Transverse colon (tissue), 4 donors: ENCODE measurements around the gene FBF1. TPM values are rescaled to one million over a fixed set of nuclear protein-coding genes. Genes with fewer than 3 reads are reported as not detected.

Experiments used
- DNase-seq: peaks from one replicate; pipeline ENCODE4 v3.0.0-alpha.2; 2019
- H3K27ac ChIP-seq, 4 donors: fragments of 200-600 bp; sonication (generic); 2 replicates each; pipeline ENCODE4 v1.5.1; 2016 to 2018; ENCODE audit warnings: inconsistent platforms in 4 of 4
- H3K27me3 ChIP-seq: fragments of 200-600 bp; sonication (generic); 2 replicates; pipeline ENCODE4 v1.5.1; 2017; ENCODE audit warnings: inconsistent platforms
- H3K36me3 ChIP-seq, 4 donors: fragments of 200-600 bp; sonication (generic); 2 replicates each; pipeline ENCODE4 v1.5.1; 2017 to 2019; ENCODE audit warnings: inconsistent platforms in 4 of 4
- H3K4me1 ChIP-seq, 4 donors: fragments of 200-600 bp; sonication (generic); 2 replicates each; pipeline ENCODE4 v1.5.1; 2017 to 2020; ENCODE audit warnings: inconsistent platforms in 4 of 4
- H3K4me3 ChIP-seq, 4 donors: fragments of 200-600 bp; sonication (generic); 1 replicate in 1 of 4; 2 replicates in 3 of 4; pipeline versions ENCODE4 v1.5.1 to v1.6.1; 2017 to 2019; ENCODE audit warnings: inconsistent platforms in 4 of 4
- H3K9me3 ChIP-seq, 2 donors: fragments of 200-600 bp; sonication (generic); 2 replicates each; pipeline ENCODE4 v1.5.1; 2017 to 2019; ENCODE audit warnings: inconsistent platforms in 2 of 2
- EP300 ChIP-seq: sonication (generic); formaldehyde crosslinking; IDR thresholded peaks from one replicate; pipeline ENCODE4 v1.6.1; 2017; ENCODE audit warnings: antibody characterized with exemption, low read depth
- POLR2A ChIP-seq: fragments of 450-650 bp; IDR thresholded peaks from one replicate; pipeline ENCODE4 v1.6.1; 2016; ENCODE audit warnings: antibody characterized with exemption, mild to moderate bottlenecking, moderate library complexity
- POLR2AphosphoS5 ChIP-seq, 3 donors: sonication (generic); formaldehyde crosslinking; IDR thresholded peaks; one replicate each; pipeline ENCODE4 v1.6.1; 2016; ENCODE audit warnings: antibody characterized with exemption in 3 of 3
- WGBS, 2 donors: methylation state at CpG; one replicate each; pipeline ENCODE4 v1.1.5; 2018; ENCODE audit warnings: low coverage in 1 of 2; 5-methylcytosine and 5-hydroxymethylcytosine counted together
- in situ Hi-C, 4 donors: fragments of 200-750 bp; cut with MboI; loops; one replicate each; pipeline versions ENCODE4 v1.15.0 to v1.15.1; 2017; ENCODE audit warnings: low sequenced_read_pairs in 3 of 4, low pct_ligation_motif_present in 1 of 4, low pct_unique_long_range_greater_than_20kb in 1 of 4
- intact Hi-C: fragments of 100-400 bp; cut with DNase I; formaldehyde crosslinking; loops from one replicate; pipeline ENCODE4 v1.15.1; 2023; ENCODE audit warnings: low total_unique reads
- total RNA-seq, 4 donors: library from RNA; depleted of rRNA; stranded (reverse); fragments of >200 nt; gene quantifications; one replicate each; pipeline ENCODE4 v1.1.0, GENCODE V29; 2016
- TF ChIP-seq, protein P1 (sequence below), 5 experiments: fragments of 200-600 bp in 3 of 5; fragments of 450-650 bp in 2 of 5; sonication (generic) in 3 of 5; IDR thresholded peaks; 1 replicate in 2 of 5; 2 replicates in 3 of 5; pipeline ENCODE4 v1.5.1; 2016 to 2017; ENCODE audit warnings: antibody characterized with exemption in 5 of 5, inconsistent platforms in 3 of 5, mild to moderate bottlenecking in 2 of 5, moderate library complexity in 1 of 5

Gene FBF1
- total RNA-seq, 4 donors from 2014 or later = 2.9 to 29.9 (median 7.9) TPM

DNA sequence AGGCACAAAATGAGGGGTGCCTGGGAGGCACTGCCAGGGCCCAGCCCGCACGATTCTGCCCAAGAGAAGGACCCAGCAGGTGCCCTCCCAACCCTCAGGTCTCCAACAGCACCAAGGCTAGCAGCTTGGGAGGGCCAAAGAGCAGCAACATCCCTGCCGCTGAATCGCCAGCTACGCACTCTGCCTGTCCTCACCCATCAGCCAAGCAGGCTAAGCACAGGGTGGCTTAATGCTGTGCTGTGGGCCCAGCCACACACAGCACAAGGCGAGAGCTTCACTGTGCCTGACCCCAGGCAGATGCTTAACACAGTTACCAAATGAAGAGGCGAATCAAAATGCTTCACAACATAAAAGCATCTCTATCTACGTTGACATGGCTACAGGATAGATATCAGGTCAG, 25.6 kb downstream of the FBF1 start:
- no peaks in the 10 kb centered on the region for H3K27me3 ChIP-seq
- no peak for DNase-seq
- TF ChIP-seq POLR2A (no peak), POLR2AphosphoS5 (IDR thresholded peaks at IDR 0.05) (no peak), EP300 (no peak)
- TF ChIP-seq, protein P1, sequence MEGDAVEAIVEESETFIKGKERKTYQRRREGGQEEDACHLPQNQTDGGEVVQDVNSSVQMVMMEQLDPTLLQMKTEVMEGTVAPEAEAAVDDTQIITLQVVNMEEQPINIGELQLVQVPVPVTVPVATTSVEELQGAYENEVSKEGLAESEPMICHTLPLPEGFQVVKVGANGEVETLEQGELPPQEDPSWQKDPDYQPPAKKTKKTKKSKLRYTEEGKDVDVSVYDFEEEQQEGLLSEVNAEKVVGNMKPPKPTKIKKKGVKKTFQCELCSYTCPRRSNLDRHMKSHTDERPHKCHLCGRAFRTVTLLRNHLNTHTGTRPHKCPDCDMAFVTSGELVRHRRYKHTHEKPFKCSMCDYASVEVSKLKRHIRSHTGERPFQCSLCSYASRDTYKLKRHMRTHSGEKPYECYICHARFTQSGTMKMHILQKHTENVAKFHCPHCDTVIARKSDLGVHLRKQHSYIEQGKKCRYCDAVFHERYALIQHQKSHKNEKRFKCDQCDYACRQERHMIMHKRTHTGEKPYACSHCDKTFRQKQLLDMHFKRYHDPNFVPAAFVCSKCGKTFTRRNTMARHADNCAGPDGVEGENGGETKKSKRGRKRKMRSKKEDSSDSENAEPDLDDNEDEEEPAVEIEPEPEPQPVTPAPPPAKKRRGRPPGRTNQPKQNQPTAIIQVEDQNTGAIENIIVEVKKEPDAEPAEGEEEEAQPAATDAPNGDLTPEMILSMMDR (IDR thresholded peaks at IDR 0.05) = no peak
- H3K9me3 ChIP-seq = no peaks in the 10 kb centered on the region
- 94% methylated on average over 7 of the region's 8 CpGs; no CpG with 5 or more reads in 1 of the 2 donors for WGBS, 2 donors
- intact Hi-C loops = no loop called here
- in situ Hi-C loops = loop anchor here in 2 of 4 donors (10.0 to 25.0 kb wide), 3 partner anchors 70 to 272 kb away; partner anchors contain the start of gene CDK3 (in 1 of the 2)
- no peak overlapping the region for H3K27ac ChIP-seq
- H3K4me3 ChIP-seq = no peak overlapping the region
- no peaks in the 10 kb centered on the region for H3K4me1 ChIP-seq
- no peaks in the 10 kb centered on the region for H3K36me3 ChIP-seq

DNA sequence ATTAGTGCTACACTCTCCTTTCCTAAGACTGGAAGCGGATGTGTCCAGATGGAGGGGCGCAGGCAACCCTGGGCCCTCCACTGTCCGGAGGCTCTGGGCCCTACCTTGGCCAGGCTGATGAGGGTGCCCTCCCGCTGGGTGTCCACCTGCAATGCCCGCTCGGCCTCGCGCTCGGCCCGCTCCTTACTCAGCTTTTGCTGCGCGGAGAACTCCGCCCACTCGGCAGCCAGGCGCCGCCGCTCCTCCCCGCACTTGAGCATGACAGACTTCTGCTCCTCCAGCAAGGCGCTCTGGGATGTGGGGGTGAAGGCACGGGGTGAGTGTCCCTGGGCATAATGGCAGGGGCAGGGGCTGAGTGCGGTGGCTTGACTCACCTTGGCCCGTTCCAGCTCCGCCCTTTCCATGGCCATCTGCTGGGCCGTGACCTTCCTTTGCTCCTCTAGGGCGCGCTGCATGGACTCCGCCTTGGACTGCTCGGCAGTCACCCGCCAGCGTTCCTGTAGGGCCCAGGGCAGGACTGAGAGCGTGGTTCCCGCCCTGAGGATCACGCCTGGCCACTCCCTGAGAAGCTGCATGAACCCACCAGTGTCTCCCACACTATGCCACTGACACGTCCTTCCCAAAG, 26.1 kb downstream of the FBF1 start:
- intact Hi-C loops = no loop called here
- Histone ChIP-seq H3K27me3 (no peaks in the 10 kb centered on the region), H3K9me3 (no peaks in the 10 kb centered on the region), H3K36me3 (no peaks in the 10 kb centered on the region), H3K4me3 (no peak overlapping the region), H3K27ac (no peak overlapping the region), H3K4me1 (no peaks in the 10 kb centered on the region)
- TF ChIP-seq, protein P1 (IDR thresholded peaks at IDR 0.05) = no peak
- no peak for TF ChIP-seq POLR2A
- TF ChIP-seq EP300 = no peak
- TF ChIP-seq POLR2AphosphoS5 (IDR thresholded peaks at IDR 0.05) = no peak
- in situ Hi-C loops = loop anchor here in 2 of 4 donors (10.0 to 25.0 kb wide), 3 partner anchors 70 to 273 kb away; partner anchors contain the start of gene CDK3 (in 1 of the 2)
- no peak for DNase-seq
- 87 to 94% methylated on average over 3 to 30 of the region's 34 CpGs for WGBS, 2 donors

DNA sequence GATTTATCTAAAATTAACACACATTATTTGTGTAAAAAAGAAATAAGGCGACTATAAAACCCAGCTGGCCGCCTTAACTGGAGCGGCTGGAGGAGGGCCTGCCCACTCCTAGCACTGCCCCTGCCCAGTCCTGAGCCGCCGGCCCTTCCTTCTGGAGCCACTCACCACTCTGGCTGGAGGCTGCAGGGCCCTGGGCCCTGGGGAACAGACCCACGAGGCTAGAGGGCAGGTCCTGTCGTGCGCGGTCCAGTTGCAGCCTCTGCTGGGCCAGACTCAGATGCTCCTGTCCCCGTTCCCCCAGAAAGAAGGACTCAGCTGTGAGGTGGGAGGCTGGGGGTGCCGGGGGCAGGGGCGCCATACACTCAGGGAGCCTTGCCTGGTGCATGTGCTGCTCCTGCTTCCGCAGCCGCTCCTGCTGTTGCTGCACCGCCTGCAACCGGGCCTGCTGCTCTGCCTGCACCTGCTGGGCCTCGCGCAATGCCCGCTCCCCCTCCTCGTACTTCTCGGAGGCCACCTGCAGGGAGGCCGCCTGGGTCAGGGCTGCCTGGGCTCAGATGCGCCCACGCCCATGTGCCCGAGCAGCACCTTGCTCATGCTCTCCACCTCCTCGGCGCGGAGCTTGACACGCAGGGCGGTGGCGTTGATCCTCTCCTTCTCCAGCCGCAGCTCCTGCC, 27.2 kb downstream of the FBF1 start:
- H3K9me3 ChIP-seq = no peaks in the 10 kb centered on the region
- H3K36me3 ChIP-seq = no peaks in the 10 kb centered on the region
- TF ChIP-seq, protein P1 (IDR thresholded peaks at IDR 0.05) = no peak
- no peak overlapping the region for H3K4me3 ChIP-seq
- in situ Hi-C loops = loop anchor here in 2 of 4 donors (10.0 to 25.0 kb wide), 3 partner anchors 71 to 274 kb away; partner anchors contain the start of gene CDK3 (in 1 of the 2)
- 93% methylated on average over 5 to 24 of the region's 32 CpGs for WGBS, 2 donors
- no peak for DNase-seq
- H3K27me3 ChIP-seq = no peaks in the 10 kb centered on the region
- intact Hi-C loops = no loop called here
- no peaks in the 10 kb centered on the region for H3K4me1 ChIP-seq
- no peak overlapping the region for H3K27ac ChIP-seq

DNA sequence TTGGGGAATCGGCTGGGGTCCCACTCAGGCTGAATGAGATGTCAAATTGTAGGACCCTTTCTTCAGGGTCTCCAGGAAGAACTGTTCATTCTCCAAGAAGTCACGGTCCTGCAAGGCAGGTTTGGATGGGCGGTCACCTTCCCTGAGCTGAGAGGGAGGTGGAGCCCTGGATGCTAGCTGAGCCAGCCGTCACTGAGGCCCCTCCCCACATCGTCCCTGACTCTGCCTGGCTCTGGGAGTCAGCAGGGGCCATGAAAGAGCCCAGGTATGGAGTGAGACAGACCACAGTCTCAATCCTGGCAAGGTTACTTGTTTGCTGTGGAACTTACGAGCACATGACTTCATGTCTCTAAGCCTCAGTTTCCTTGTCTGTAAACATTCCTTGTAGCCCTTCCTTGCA, 30.1 kb downstream of the FBF1 start:
- no peak for TF ChIP-seq EP300
- TF ChIP-seq, protein P1 (IDR thresholded peaks at IDR 0.05) = no peak
- TF ChIP-seq POLR2AphosphoS5 (IDR thresholded peaks at IDR 0.05) = no peak
- no peak for TF ChIP-seq POLR2A
- intact Hi-C loops = no loop called here
- in situ Hi-C loops = loop anchor here in 2 of 4 donors (10.0 to 25.0 kb wide), 3 partner anchors 74 to 277 kb away; partner anchors contain the start of gene CDK3 (in 1 of the 2)
- DNase-seq = no peak
- Histone ChIP-seq H3K4me1 (peaks cover 0 to 1% (median under 1%) of the 10 kb centered on the region in 4 donors), H3K27me3 (no peaks in the 10 kb centered on the region), H3K27ac (no peak overlapping the region), H3K9me3 (no peaks in the 10 kb centered on the region), H3K4me3 (no peak overlapping the region), H3K36me3 (no peaks in the 10 kb centered on the region)
- 67% methylated on average over 6 of the region's 6 CpGs; no CpG with 5 or more reads in 1 of the 2 donors for WGBS, 2 donors
